ENCODE results near the gene INF2.

GRCh38 chr14:104758981-104759969, 69.9 kb downstream of the INF2 start:
- TF ChIP-seq CTCF (IDR thresholded peaks at IDR 0.05; ENCODE audit: insufficient read depth, low read depth, low read length) (no peak), EZH2 (IDR thresholded peaks at IDR 0.05; ENCODE audit: insufficient read depth, low read length) (no peak)
